Glomerular endothelial cell (primary cell): ENCODE results near the gene TNFRSF9. TPM values are rescaled to one million over a fixed set of nuclear protein-coding genes. Genes with fewer than 3 reads are reported as not detected.

Experiments used
- DNase-seq: peaks from one replicate; pipeline ENCODE4 v3.0.0-alpha.2; 2011; ENCODE audit warnings: low read depth, low spot score; ENCODE audit errors: extremely low read depth
- total RNA-seq: library from RNA; depleted of rRNA; stranded (reverse); fragments of >200 nt; gene quantifications from 2 replicates; pipeline ENCODE4 v1.2.3, GENCODE V29; 2015

Gene TNFRSF9
- total RNA-seq, 1 donor from 2014 or later, result 6.7 TPM

- no peak for DNase-seq
Measured at GRCh38 chr1:7878027-7878426, 62.6 kb downstream of the TNFRSF9 start.

GRCh38 chr1:7873801-7874795 is 66.5 kb downstream of the TNFRSF9 start:
- DNase-seq, result no peak

DNA sequence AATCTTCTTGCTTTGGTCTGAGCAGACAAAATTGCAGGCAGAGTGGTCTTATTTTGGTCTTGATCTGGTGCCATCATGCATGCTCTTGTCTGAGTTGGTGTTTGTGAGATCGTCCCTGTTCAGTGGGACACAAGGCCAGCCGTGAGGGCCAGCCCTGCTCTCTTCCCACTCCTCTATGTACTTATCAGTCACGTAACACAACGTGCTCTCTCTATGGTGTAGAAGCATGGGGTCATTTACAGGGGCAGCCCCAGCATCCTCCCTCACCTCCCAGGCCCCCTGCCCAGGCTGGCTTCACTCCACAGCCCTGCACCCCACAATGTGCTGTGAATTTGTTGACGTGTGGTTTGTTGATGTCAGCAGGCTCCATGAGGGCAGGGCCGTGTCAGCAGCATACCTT is 69.5 kb downstream of the TNFRSF9 start:
- DNase-seq, result no peak

DNA sequence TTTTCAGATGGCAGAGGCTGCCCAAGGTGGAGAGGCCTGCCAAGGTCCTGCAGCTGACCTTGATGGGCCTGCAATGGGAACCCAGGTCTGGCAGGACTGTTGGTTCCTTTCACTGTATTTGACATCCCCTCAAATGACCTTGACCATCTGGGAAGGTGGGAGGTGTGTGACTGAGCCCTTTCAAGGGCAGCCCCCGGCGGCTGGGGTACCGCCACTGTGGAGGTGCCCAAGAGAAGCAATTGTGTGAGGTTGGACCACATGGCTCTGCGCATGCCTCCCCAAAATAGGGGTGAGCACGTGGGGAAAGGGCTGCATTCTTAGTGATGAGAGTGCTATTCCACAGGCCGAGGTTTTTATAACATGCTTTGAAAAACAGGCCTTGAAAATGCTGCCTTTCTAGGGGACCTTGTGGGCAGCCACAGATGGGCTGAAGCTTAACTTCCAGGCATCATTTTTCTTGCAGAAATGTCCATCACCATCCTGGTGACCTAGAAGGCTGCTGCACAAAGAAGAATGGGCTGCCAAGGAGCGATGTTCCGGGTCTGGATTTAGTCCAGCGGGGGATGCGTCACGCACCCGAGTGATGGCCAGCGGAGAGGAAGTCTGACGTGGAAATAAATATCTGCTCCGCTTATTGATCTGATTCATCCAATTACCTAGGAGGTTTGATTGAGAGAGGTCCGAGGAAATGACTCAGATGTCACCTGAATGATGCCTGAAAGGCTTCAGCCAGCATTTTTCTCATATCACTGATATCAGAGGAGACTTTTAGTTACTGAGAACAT is 71.3 kb downstream of the TNFRSF9 start:
- DNase-seq, result peak; percentile 14

GRCh38 chr1:7868070-7868780 is 72.4 kb downstream of the TNFRSF9 start:
- DNase-seq, result no peak

GRCh38 chr1:7865978-7866377 is 74.7 kb downstream of the TNFRSF9 start:
- DNase-seq, result no peak

Other genes starting within 250 kb of the TNFRSF9 start
- gene VAMP3, start 169.5 kb downstream of the TNFRSF9 start, total RNA-seq, result 199 and 205 TPM in 2 replicates
- gene PER3, start 156.5 kb downstream of the TNFRSF9 start, total RNA-seq, result 2.1 and 4.8 TPM in 2 replicates
- not detected in 2 replicates for gene UTS2, start 87.8 kb downstream of the TNFRSF9 start, total RNA-seq
- 197 and 212 TPM in 2 replicates for gene PARK7, start 20.9 kb upstream of the TNFRSF9 start, total RNA-seq
- gene ERRFI1, start 85.5 kb upstream of the TNFRSF9 start, total RNA-seq, result 59.7 and 63.0 TPM in 2 replicates